ENCODE data around the gene RAD23A. TPM values are rescaled to one million over a fixed set of nuclear protein-coding genes. Genes with fewer than 3 reads are reported as not detected.
"Not testable (repeated sequence)": the region's sequence is repeated elsewhere in the genome, so short reads cannot be mapped to it uniquely, and the experiment has no call there.

Gene RAD23A
- polyA plus RNA-seq, 3 donors from 2014 or later: 68.9 to 121 (median 69.4) TPM

GRCh38 chr19:12943437-12944044, 2.1 kb upstream of the RAD23A start:
- Mint-ChIP-seq H3K27ac (peak overlapping the region; percentile 84 to 96 (median 90)), H3K27me3 (ENCODE audit: low read depth in 3 of 3) (peaks cover 29 to 33% (median 30%) of the 10 kb centered on the region in 3 donors), H3K4me3 (peak overlapping the region in 4 of 5 donors; percentile 25 to 48 (median 32)), H3K4me1 (peaks cover 56 to 74% of the 10 kb centered on the region in 2 donors), H3K36me3 (peaks cover 19 to 42% (median 21%) of the 10 kb centered on the region in 3 donors), H3K9me3 (no peaks in the 10 kb centered on the region)
- no peak for DNase-seq

GRCh38 chr19:12944104-12944674, 1.5 kb upstream of the RAD23A start:
- Mint-ChIP-seq H3K9me3 (no peaks in the 10 kb centered on the region), H3K36me3 (peaks cover 19 to 38% (median 21%) of the 10 kb centered on the region in 3 donors), H3K4me3 (no peak overlapping the region), H3K27me3 (ENCODE audit: low read depth in 3 of 3) (peaks cover 23 to 28% (median 24%) of the 10 kb centered on the region in 3 donors), H3K27ac (peak overlapping the region; percentile 91 to 97 (median 96)), H3K4me1 (peaks cover 51 to 69% of the 10 kb centered on the region in 2 donors)
- no peak for DNase-seq

GRCh38 chr19:12946092-12946721, 545 bp downstream of the RAD23A start:
- Mint-ChIP-seq H3K4me3 (peak overlapping the region; percentile 85 to 90 (median 87)), H3K27ac (peak overlapping the region; percentile 83 to 96 (median 92)), H3K36me3 (peaks cover 6 to 25% (median 15%) of the 10 kb centered on the region in 3 donors), H3K4me1 (peaks cover 32 to 57% of the 10 kb centered on the region in 2 donors), H3K9me3 (no peaks in the 10 kb centered on the region), H3K27me3 (ENCODE audit: low read depth in 3 of 3) (peaks cover 17 to 25% (median 21%) of the 10 kb centered on the region in 3 donors)
- peak in 2 of 3 donors; percentile 35 to 51 for DNase-seq

- Mint-ChIP-seq H3K27ac (peak overlapping the region; percentile 83 to 96 (median 91)), H3K4me1 (peaks cover 33 to 57% of the 10 kb centered on the region in 2 donors), H3K36me3 (peaks cover 6 to 24% (median 18%) of the 10 kb centered on the region in 3 donors), H3K9me3 (no peaks in the 10 kb centered on the region), H3K4me3 (peak overlapping the region; percentile 85 to 90 (median 87)), H3K27me3 (ENCODE audit: low read depth in 3 of 3) (peaks cover 18 to 25% (median 23%) of the 10 kb centered on the region in 3 donors)
- DNase-seq: no peak
Observed at GRCh38 chr19:12946731-12947496, 1.3 kb downstream of the RAD23A start.

- no peak for DNase-seq
- peak overlapping the region in 4 of 6 donors; percentile 44 to 62 (median 57) for H3K27ac Mint-ChIP-seq
- no peaks in the 10 kb centered on the region for H3K9me3 Mint-ChIP-seq
- peaks cover 30 to 51% of the 10 kb centered on the region in 2 donors for H3K4me1 Mint-ChIP-seq
- H3K4me3 Mint-ChIP-seq: peak overlapping the region in 3 of 5 donors; percentile 4 to 47 (median 12)
- peaks cover 18 to 23% (median 21%) of the 10 kb centered on the region in 3 donors for H3K27me3 Mint-ChIP-seq (ENCODE audit: low read depth in 3 of 3)
- H3K36me3 Mint-ChIP-seq: peaks cover 6 to 21% (median 18%) of the 10 kb centered on the region in 3 donors
Observed at GRCh38 chr19:12947702-12948611, 2.3 kb downstream of the RAD23A start.

- H3K27ac Mint-ChIP-seq: peak overlapping the region in 2 of 6 donors; percentile 28
- peaks cover 16 to 18% (median 17%) of the 10 kb centered on the region in 3 donors for H3K27me3 Mint-ChIP-seq (ENCODE audit: low read depth in 3 of 3)
- no peak overlapping the region for H3K4me3 Mint-ChIP-seq
- H3K36me3 Mint-ChIP-seq: peaks cover 0 to 14% (median 12%) of the 10 kb centered on the region in 3 donors
- H3K4me1 Mint-ChIP-seq: peaks cover 25 to 43% of the 10 kb centered on the region in 2 donors
- no peak for DNase-seq
- H3K9me3 Mint-ChIP-seq: no peaks in the 10 kb centered on the region
Observed at GRCh38 chr19:12948612-12949362, 3.1 kb downstream of the RAD23A start.

- peaks cover 0 to 10% (median 9%) of the 10 kb centered on the region in 3 donors for H3K36me3 Mint-ChIP-seq
- H3K9me3 Mint-ChIP-seq: no peaks in the 10 kb centered on the region
- H3K4me1 Mint-ChIP-seq: peaks cover 28 to 40% of the 10 kb centered on the region in 2 donors
- DNase-seq: no peak
- peak overlapping the region in 3 of 6 donors; percentile 39 to 71 (median 61) for H3K27ac Mint-ChIP-seq
- H3K4me3 Mint-ChIP-seq: no peak overlapping the region
- H3K27me3 Mint-ChIP-seq (ENCODE audit: low read depth in 3 of 3): peaks cover 16 to 17% (median 17%) of the 10 kb centered on the region in 3 donors
Observed at GRCh38 chr19:12949363-12950283, 4.0 kb downstream of the RAD23A start.

GRCh38 chr19:12952050-12952449, 6.4 kb downstream of the RAD23A start:
- H3K4me3 Mint-ChIP-seq: not testable (repeated sequence)

GRCh38 chr19:12952488-12953137, 7.0 kb downstream of the RAD23A start:
- peaks cover 0 to 8% (median 7%) of the 10 kb centered on the region in 3 donors for H3K36me3 Mint-ChIP-seq
- H3K9me3 Mint-ChIP-seq: no peaks in the 10 kb centered on the region
- peaks cover 28 to 35% of the 10 kb centered on the region in 2 donors for H3K4me1 Mint-ChIP-seq
- no peak overlapping the region for H3K4me3 Mint-ChIP-seq
- DNase-seq: no peak
- H3K27me3 Mint-ChIP-seq (ENCODE audit: low read depth in 3 of 3): peaks cover 3 to 8% (median 5%) of the 10 kb centered on the region in 3 donors
- no peak overlapping the region for H3K27ac Mint-ChIP-seq

More at GRCh38 chr19:12952050-12952449, 6.4 kb downstream of the RAD23A start:
- peak overlapping the region in 3 of 6 donors; percentile 30 to 64 (median 43) for H3K27ac Mint-ChIP-seq
- not testable (repeated sequence) for H3K36me3 Mint-ChIP-seq; H3K27me3 Mint-ChIP-seq (ENCODE audit: low read depth in 3 of 3); DNase-seq; H3K9me3 Mint-ChIP-seq
- H3K4me1 Mint-ChIP-seq: peaks cover 26 to 40% of the 10 kb centered on the region in 2 donors

- Mint-ChIP-seq H3K36me3 (peaks cover 0 to 8% (median 7%) of the 10 kb centered on the region in 3 donors), H3K4me1 (peaks cover 27 to 32% of the 10 kb centered on the region in 2 donors), H3K27me3 (ENCODE audit: low read depth in 3 of 3) (peaks cover 3 to 8% (median 5%) of the 10 kb centered on the region in 3 donors), H3K27ac (peak overlapping the region in 1 of 6 donors; percentile 49), H3K4me3 (no peak overlapping the region), H3K9me3 (no peaks in the 10 kb centered on the region)
- no peak for DNase-seq
Observed at GRCh38 chr19:12953138-12953798, 7.6 kb downstream of the RAD23A start.

All from immature natural killer cell (primary cell).